Measurements from ENCODE around the gene SLC39A6.
A peak's percentile ranks its signal among the peaks of the same experiment; 100 is the strongest.
"Not testable (repeated sequence)": the region's sequence is repeated elsewhere in the genome, so short reads cannot be mapped to it uniquely, and the experiment has no call there.

Gene SLC39A6

DNA sequence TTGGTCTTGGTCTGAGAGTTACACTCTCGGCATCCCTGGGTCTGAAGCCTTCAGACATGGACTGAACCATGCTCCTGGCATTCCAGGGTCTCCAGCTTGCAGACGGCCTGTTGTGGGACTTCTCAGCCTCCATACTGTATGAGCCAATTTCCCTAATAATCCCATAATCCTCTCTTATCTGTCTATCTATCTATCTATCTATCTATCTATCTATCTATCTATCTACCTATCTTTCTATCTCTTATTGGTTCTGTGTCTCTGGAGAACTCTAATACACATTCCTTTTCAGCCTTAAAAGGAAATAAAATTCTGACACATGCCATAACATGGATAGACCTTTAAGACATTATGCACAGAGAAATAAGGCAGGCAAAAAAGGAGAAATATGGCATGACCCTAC, 24.4 kb downstream of the SLC39A6 start:
- no peak overlapping the region for H3K4me3 ChIP-seq (ENCODE audit: low read length)
- DNase-seq (ENCODE audit: low read depth) = no peak
- TF ChIP-seq, protein P1, sequence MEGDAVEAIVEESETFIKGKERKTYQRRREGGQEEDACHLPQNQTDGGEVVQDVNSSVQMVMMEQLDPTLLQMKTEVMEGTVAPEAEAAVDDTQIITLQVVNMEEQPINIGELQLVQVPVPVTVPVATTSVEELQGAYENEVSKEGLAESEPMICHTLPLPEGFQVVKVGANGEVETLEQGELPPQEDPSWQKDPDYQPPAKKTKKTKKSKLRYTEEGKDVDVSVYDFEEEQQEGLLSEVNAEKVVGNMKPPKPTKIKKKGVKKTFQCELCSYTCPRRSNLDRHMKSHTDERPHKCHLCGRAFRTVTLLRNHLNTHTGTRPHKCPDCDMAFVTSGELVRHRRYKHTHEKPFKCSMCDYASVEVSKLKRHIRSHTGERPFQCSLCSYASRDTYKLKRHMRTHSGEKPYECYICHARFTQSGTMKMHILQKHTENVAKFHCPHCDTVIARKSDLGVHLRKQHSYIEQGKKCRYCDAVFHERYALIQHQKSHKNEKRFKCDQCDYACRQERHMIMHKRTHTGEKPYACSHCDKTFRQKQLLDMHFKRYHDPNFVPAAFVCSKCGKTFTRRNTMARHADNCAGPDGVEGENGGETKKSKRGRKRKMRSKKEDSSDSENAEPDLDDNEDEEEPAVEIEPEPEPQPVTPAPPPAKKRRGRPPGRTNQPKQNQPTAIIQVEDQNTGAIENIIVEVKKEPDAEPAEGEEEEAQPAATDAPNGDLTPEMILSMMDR (conservative IDR thresholded peaks at IDR 0.05; ENCODE audit: low read depth, low read length) = no peak

GRCh38 chr18:36101943-36102342, 27.2 kb downstream of the SLC39A6 start:
- no peak overlapping the region for H3K4me3 ChIP-seq (ENCODE audit: low read length)
- DNase-seq (ENCODE audit: low read depth) = no peak
- TF ChIP-seq, protein P1 (conservative IDR thresholded peaks at IDR 0.05; ENCODE audit: low read depth, low read length) = no peak

- no peak for DNase-seq (ENCODE audit: low read depth)
- TF ChIP-seq, protein P1 (conservative IDR thresholded peaks at IDR 0.05; ENCODE audit: low read depth, low read length) = no peak
- no peak overlapping the region for H3K4me3 ChIP-seq (ENCODE audit: low read length)
Measured at GRCh38 chr18:36099311-36099710, 29.8 kb downstream of the SLC39A6 start.

DNA sequence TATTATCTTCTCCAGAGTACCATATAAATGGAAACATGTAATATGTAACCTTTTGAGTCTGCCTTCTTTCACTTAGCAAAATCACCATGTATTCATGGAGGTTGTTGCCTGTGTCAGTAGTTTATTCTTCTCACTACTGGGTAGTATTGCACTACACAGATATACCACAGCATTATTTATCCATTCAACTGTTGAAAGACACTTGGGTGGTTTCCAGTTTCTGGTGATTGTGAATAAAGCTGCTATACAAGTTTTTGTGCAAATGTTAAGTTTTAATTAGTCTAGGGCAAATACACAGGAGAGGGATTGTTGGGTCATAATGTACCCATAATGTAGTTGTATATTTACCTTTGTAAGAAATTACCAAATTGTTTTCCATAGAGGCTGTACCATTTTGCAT, 32.2 kb downstream of the SLC39A6 start:
- TF ChIP-seq, protein P1 (conservative IDR thresholded peaks at IDR 0.05; ENCODE audit: low read depth, low read length) = no peak
- no peak overlapping the region for H3K4me3 ChIP-seq (ENCODE audit: low read length)
- no peak for DNase-seq (ENCODE audit: low read depth)

DNA sequence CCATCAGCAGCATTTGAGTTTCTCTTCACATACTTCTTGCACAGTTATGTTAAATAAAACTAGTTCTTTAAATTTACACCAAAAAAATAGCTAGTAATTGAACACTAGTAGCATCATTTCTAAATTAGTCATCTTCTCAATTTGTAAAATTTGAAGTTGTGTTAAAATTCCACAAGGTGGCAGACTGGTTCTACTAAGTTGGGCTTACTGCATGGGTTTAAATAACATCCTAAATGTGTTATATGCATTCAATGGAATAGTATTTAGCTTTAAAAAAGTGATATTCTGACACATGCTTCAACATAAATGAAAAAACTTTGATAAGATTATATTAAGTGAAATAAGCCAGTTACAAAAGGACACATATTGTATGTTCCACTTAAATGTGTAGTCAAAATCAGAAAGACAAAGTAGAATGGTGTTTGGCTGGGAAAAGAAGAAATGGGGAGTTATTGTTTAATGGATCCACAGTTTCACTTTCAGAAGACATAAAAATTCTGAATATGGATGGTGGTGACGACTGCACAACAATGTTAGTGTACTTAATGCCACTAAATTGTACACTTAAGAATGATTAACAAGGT, 33.1 kb downstream of the SLC39A6 start:
- DNase-seq (ENCODE audit: low read depth) = peak; percentile 29
- no peak overlapping the region for H3K4me3 ChIP-seq (ENCODE audit: low read length)
- TF ChIP-seq, protein P1 (conservative IDR thresholded peaks at IDR 0.05; ENCODE audit: low read depth, low read length) = peak; percentile 45

DNA sequence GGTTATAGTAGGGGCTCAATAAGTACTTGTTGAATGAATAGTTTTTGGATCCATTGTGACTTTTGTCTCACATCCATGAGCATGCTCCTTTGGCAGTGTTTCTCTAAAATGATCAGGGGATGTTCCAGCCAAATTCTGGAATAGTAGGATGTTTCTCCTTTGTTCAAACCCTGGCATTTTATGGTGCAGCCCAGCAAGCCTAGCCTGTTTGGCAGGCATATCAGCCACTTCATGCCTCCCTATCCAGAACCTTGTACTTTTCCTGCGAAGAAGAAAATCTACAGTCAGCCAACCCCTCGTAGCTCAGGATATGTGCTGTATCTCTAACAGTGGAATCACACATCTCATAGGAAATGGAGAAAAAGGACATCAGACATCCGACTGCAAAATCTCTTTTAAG, 34.7 kb downstream of the SLC39A6 start:
- DNase-seq (ENCODE audit: low read depth) = no peak

GRCh38 chr18:36092116-36092515, 37.0 kb downstream of the SLC39A6 start:
- not testable (repeated sequence) for H3K4me3 ChIP-seq (ENCODE audit: low read length); DNase-seq (ENCODE audit: low read depth)

More for the DNA sequence above, 34.7 kb downstream of the SLC39A6 start:
- TF ChIP-seq, protein P1 (conservative IDR thresholded peaks at IDR 0.05; ENCODE audit: low read depth, low read length) = no peak
- H3K4me3 ChIP-seq (ENCODE audit: low read length) = no peak overlapping the region

All from retinal pigment epithelial cell (primary cell).